Activated CD8-positive, alpha-beta memory T cell treated with anti-CD3 and anti-CD28 coated beads, Interleukin-2, amount 50 U/mL, for 48 hours (primary cell): Measurements from ENCODE around the gene FOXR1.
A peak's percentile ranks its signal among the peaks of the same experiment; 100 is the strongest.

Source experiments
- DNase-seq: peaks from one replicate; pipeline ENCODE4 v3.0.0-alpha.2; 2020

Gene FOXR1

GRCh38 chr11:119028346-119029068 lies 56.9 kb downstream of the FOXR1 start:
- no peak for DNase-seq

- DNase-seq, result no peak
Measured at GRCh38 chr11:119029069-119029339, 57.4 kb downstream of the FOXR1 start.

GRCh38 chr11:119029340-119030028 lies 57.9 kb downstream of the FOXR1 start:
- no peak for DNase-seq

GRCh38 chr11:119030029-119030328 lies 58.4 kb downstream of the FOXR1 start:
- DNase-seq, result no peak

GRCh38 chr11:119030329-119031047 lies 58.9 kb downstream of the FOXR1 start, which contains the start of gene SLC37A4:
TSS of gene SLC37A4 (minus strand) at chr11:119030877.
- peak; percentile 100 for DNase-seq
